Measurements from ENCODE around the gene UXS1.
"Not testable (repeated sequence)": the region's sequence is repeated elsewhere in the genome, so short reads cannot be mapped to it uniquely, and the experiment has no call there.

UXS1 gene

GRCh38 chr2:106193977-106194778, at the start of gene UXS1:
TSS of gene UXS1 (minus strand) at chr2:106194301. CDS start at chr2:106194241, 60 bp downstream.
- Mint-ChIP-seq H3K9me3 (no peaks in the 10 kb centered on the region), H3K4me3 (peak within 1 kb of the TSS; percentile 85), H3K27ac (peak within 1 kb of the TSS; percentile 92), H3K27me3 (peaks cover 7% of the 10 kb centered on the region), H3K4me1 (peaks cover 46% of the 10 kb centered on the region), H3K36me3 (ENCODE audit: low read depth) (peaks cover 11% of the 10 kb centered on the region)
- ATAC-seq (peak; percentile 68), DNase-seq (peak; percentile 99)

DNA sequence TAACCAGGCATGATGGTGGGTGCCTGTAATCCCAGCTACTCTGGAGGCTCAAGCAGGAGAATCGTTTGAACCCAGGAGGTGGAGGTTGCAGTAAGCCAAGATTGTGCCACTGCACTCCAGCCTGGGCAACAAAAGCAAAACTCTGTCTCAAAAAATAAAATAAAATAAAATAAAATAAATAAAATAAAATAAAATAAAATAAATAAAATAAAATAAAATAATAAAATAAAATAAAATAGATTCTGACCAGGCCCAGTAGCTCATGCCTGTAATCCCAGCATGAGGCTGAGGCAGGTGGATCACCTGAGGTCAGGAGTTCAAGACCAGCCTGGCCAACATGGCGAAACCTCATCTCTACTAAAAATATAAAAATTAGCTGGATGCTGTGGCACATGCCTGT, 45.4 kb upstream of the UXS1 start:
- ATAC-seq; H3K4me1 Mint-ChIP-seq; H3K4me3 Mint-ChIP-seq; H3K36me3 Mint-ChIP-seq (ENCODE audit: low read depth); DNase-seq; H3K27ac Mint-ChIP-seq; H3K27me3 Mint-ChIP-seq: not testable (repeated sequence)
- H3K9me3 Mint-ChIP-seq = peaks cover 17% of the 10 kb centered on the region

DNA sequence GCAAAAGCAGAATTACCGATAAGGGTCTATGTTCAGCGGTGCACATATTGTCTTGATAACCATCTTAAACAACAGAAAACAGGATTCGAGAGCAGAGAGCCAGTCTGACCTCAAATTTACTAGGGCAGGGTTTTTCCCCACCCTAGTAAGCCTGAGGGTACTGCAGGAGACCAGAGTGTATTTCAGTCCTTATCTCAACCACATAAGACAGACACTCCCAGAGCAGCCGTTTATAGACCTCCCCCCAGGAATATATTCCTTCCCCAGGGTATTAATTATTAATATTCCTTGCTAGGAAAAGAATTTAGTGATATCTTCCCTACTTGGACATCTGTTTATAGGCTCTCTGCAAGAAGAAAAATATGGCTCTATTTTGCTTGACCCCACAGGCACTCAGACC, 41.3 kb upstream of the UXS1 start:
- not testable (repeated sequence) for H3K36me3 Mint-ChIP-seq (ENCODE audit: low read depth); ATAC-seq

DNA sequence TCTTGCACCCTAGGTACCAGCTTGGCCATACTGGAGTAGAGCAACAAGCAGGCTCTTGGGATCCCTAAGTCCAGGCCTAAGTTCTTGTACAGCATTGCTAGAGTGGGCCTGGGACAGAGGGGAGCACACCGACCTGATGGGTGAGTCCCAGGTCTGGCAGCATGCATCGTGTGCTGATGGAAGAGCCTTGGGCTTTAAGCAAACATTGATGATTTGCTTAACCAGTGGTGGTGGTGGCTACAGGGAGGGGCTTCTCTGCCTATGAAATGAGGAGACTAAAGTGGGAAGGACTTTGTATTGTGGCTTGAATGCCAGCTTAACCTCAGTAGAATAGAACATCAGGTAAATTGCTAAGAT, 39.2 kb upstream of the UXS1 start:
- peaks cover 2% of the 10 kb centered on the region for H3K27me3 Mint-ChIP-seq
- H3K36me3 Mint-ChIP-seq (ENCODE audit: low read depth) = peaks cover 6% of the 10 kb centered on the region
- peaks cover 23% of the 10 kb centered on the region for H3K9me3 Mint-ChIP-seq
- no peak for DNase-seq
- H3K27ac Mint-ChIP-seq = no peak overlapping the region
- H3K4me1 Mint-ChIP-seq = no peaks in the 10 kb centered on the region
- ATAC-seq = no peak
- no peak overlapping the region for H3K4me3 Mint-ChIP-seq

More for the DNA sequence above, 41.3 kb upstream of the UXS1 start:
- H3K4me1 Mint-ChIP-seq, H3K4me3 Mint-ChIP-seq, H3K27ac Mint-ChIP-seq, H3K27me3 Mint-ChIP-seq, DNase-seq: not testable (repeated sequence)
- H3K9me3 Mint-ChIP-seq = peaks cover 23% of the 10 kb centered on the region

GRCh38 chr2:106232638-106233349, 38.7 kb upstream of the UXS1 start:
- Mint-ChIP-seq H3K4me1 (no peaks in the 10 kb centered on the region), H3K4me3 (no peak overlapping the region), H3K36me3 (ENCODE audit: low read depth) (peaks cover 6% of the 10 kb centered on the region), H3K9me3 (peaks cover 23% of the 10 kb centered on the region), H3K27me3 (peaks cover 2% of the 10 kb centered on the region), H3K27ac (no peak overlapping the region)
- no peak for DNase-seq
- ATAC-seq = no peak

DNA sequence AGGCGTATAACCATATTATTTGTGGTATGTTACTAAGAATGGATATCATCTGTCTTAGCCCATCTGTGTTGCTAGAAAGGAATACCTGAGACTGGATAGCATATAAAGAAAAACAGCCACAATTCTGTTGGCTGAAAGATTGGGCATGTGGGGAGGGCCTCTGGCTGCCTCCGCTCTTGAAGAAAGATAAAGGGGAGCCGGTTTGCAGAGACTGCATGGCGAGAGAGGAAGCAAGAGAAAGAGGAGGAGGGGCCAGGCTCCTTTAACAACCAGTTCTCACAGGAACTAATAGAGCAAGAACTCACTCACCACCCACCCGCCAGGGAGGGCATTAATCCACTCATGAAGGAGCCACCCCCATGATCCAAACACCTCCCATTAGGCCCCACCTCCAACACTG, 29.2 kb upstream of the UXS1 start:
- Mint-ChIP-seq H3K9me3 (no peaks in the 10 kb centered on the region), H3K27ac (no peak overlapping the region), H3K4me3 (no peak overlapping the region), H3K4me1 (no peaks in the 10 kb centered on the region), H3K36me3 (ENCODE audit: low read depth) (no peaks in the 10 kb centered on the region), H3K27me3 (no peaks in the 10 kb centered on the region)
- ATAC-seq = no peak
- no peak for DNase-seq

- H3K4me1 Mint-ChIP-seq; ATAC-seq; H3K4me3 Mint-ChIP-seq; H3K27me3 Mint-ChIP-seq; H3K27ac Mint-ChIP-seq; DNase-seq; H3K36me3 Mint-ChIP-seq (ENCODE audit: low read depth); H3K9me3 Mint-ChIP-seq: not testable (repeated sequence)
Measured at GRCh38 chr2:106222057-106222456, 28.0 kb upstream of the UXS1 start.

GRCh38 chr2:106219813-106220212, 25.7 kb upstream of the UXS1 start:
- Mint-ChIP-seq H3K36me3 (ENCODE audit: low read depth) (no peaks in the 10 kb centered on the region), H3K4me1 (no peaks in the 10 kb centered on the region), H3K27ac (no peak overlapping the region), H3K27me3 (no peaks in the 10 kb centered on the region), H3K4me3 (no peak overlapping the region), H3K9me3 (no peaks in the 10 kb centered on the region)
- no peak for DNase-seq
- no peak for ATAC-seq

- DNase-seq; ATAC-seq; H3K4me3 Mint-ChIP-seq; H3K27me3 Mint-ChIP-seq; H3K27ac Mint-ChIP-seq; H3K4me1 Mint-ChIP-seq; H3K9me3 Mint-ChIP-seq; H3K36me3 Mint-ChIP-seq (ENCODE audit: low read depth): not testable (repeated sequence)
Measured at GRCh38 chr2:106219157-106219556, 25.1 kb upstream of the UXS1 start.

DNA sequence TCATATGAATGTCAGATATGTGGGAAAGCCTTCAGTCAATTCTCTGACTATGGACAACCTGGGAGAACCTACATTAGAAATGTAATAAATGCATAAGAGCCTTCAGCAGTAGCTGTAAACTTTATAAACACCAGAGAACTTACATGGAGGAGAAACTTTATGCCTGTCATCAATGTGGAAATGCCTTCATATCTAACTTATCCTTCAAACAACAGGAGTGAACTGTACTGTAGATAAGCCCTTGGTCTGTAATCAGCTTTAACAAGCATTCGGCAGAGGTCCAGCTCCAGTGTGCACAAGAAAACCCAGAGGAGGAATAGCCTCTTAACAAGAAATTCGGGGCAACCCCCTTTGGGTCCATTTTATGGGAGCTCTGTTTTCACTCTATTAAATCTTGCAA, 14.8 kb upstream of the UXS1 start:
- peaks cover 13% of the 10 kb centered on the region for H3K9me3 Mint-ChIP-seq
- no peak overlapping the region for H3K27ac Mint-ChIP-seq
- H3K36me3 Mint-ChIP-seq (ENCODE audit: low read depth) = no peaks in the 10 kb centered on the region
- H3K4me3 Mint-ChIP-seq = no peak overlapping the region
- no peak for ATAC-seq
- peaks cover 9% of the 10 kb centered on the region for H3K4me1 Mint-ChIP-seq
- no peak for DNase-seq
- no peaks in the 10 kb centered on the region for H3K27me3 Mint-ChIP-seq

DNA sequence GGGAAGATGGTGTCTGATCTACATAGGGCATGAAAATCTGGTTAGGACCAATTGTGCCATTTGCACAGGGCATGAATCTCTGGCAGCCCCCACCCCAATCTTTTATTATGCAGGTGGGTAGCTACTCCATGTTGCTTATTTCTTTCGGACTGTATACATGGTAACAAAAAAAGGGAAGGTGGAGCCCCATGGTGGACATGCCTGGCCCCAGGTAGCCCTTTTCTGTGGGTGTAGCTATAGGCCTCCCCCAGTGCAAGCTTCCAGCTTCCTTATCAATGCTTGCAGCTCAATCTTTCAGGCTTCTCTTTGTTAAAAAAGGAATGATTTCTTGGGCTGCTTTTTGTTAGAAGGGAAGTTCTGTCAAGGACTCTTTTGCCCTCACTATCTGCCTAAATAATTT, 14.3 kb upstream of the UXS1 start:
- no peaks in the 10 kb centered on the region for H3K27me3 Mint-ChIP-seq
- no peak for ATAC-seq

GRCh38 chr2:106207246-106207645, 13.1 kb upstream of the UXS1 start:
- DNase-seq (no peak), ATAC-seq (no peak)
- H3K9me3 Mint-ChIP-seq = peaks cover 13% of the 10 kb centered on the region
- no peaks in the 10 kb centered on the region for H3K27me3 Mint-ChIP-seq
- H3K4me1 Mint-ChIP-seq = peaks cover 9% of the 10 kb centered on the region
- no peaks in the 10 kb centered on the region for H3K36me3 Mint-ChIP-seq (ENCODE audit: low read depth)
- H3K4me3 Mint-ChIP-seq = no peak overlapping the region
- H3K27ac Mint-ChIP-seq = no peak overlapping the region

More for the DNA sequence above, 14.3 kb upstream of the UXS1 start:
- Mint-ChIP-seq H3K4me3 (no peak overlapping the region), H3K9me3 (peaks cover 13% of the 10 kb centered on the region), H3K36me3 (ENCODE audit: low read depth) (no peaks in the 10 kb centered on the region), H3K27ac (no peak overlapping the region), H3K4me1 (peaks cover 9% of the 10 kb centered on the region)
- DNase-seq = no peak

DNA sequence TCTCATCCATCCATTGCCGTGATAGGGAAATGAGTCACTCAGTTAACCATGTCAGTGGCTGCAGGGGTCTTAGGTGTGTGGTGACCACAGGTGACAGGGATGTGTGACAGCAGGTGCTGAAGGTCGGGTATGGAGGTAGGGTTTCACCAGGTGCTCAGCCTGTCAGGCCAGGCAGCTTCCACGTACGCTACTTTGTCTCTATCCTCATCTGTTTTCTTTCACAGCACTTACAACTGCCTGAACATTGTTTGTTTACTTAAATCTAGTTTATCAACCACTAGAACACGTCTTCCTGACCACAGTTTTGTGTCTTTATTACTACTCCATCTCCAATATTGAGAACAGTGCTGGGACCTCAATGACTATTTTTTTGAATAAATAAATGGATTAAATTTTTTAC, 11.4 kb upstream of the UXS1 start:
- Mint-ChIP-seq H3K9me3 (peaks cover 13% of the 10 kb centered on the region), H3K36me3 (ENCODE audit: low read depth) (no peaks in the 10 kb centered on the region), H3K4me3 (no peak overlapping the region), H3K4me1 (peaks cover 9% of the 10 kb centered on the region), H3K27ac (no peak overlapping the region), H3K27me3 (no peaks in the 10 kb centered on the region)
- DNase-seq (no peak), ATAC-seq (no peak)

- not testable (repeated sequence) for H3K27me3 Mint-ChIP-seq; H3K27ac Mint-ChIP-seq; DNase-seq; H3K4me3 Mint-ChIP-seq; H3K4me1 Mint-ChIP-seq; H3K36me3 Mint-ChIP-seq (ENCODE audit: low read depth); ATAC-seq
- peaks cover 13% of the 10 kb centered on the region for H3K9me3 Mint-ChIP-seq
Measured at GRCh38 chr2:106204551-106204950, 10.4 kb upstream of the UXS1 start.

DNA sequence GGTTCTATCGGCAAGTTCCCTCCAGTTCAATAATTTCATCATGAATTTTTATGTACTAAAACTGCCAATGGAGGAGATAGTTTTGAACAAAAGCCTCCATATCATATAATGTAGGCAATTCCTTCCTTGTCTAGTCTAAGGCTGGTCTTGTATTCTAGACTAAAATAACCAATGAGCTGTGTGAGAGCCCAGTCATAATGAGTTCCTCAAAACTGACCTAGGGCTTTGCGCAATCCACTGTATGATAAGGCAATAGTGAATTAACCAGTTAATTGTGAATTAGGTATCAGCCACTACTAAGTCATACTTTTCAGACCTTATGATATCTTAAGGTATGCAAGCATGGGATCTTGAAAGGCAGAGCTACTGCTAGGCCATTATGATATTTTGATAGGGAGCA, 7.6 kb upstream of the UXS1 start:
- Mint-ChIP-seq H3K4me3 (no peak overlapping the region), H3K36me3 (ENCODE audit: low read depth) (no peaks in the 10 kb centered on the region), H3K27me3 (peaks cover 2% of the 10 kb centered on the region), H3K9me3 (no peaks in the 10 kb centered on the region), H3K27ac (no peak overlapping the region), H3K4me1 (peaks cover 9% of the 10 kb centered on the region)
- no peak for DNase-seq
- ATAC-seq = no peak

Measured in activated naive CD8-positive, alpha-beta T cell treated with anti-CD3 and anti-CD28 coated beads, Interleukin-2, amount 50 U/mL, for 24 hours (primary cell).